Suppressor macrophage treated with lipopolysaccharide for 4 hours (primary cell): ENCODE results near the gene ITGB7.

ENCODE experiments used
- DNase-seq: peaks from one replicate; pipeline ENCODE4 v3.0.0-alpha.2; 2020

The ITGB7 gene

GRCh38 chr12:53230108-53230845, 23.2 kb upstream of the ITGB7 start:
- no peak for DNase-seq

- no peak for DNase-seq
Measured at GRCh38 chr12:53229454-53229853, 22.4 kb upstream of the ITGB7 start.

GRCh38 chr12:53227836-53228235, 20.8 kb upstream of the ITGB7 start:
- DNase-seq = no peak

GRCh38 chr12:53227341-53227740, 20.3 kb upstream of the ITGB7 start:
- DNase-seq = no peak

- DNase-seq = no peak
Measured at GRCh38 chr12:53226815-53227214, 19.8 kb upstream of the ITGB7 start.

- DNase-seq = no peak
Measured at GRCh38 chr12:53225635-53226424, 18.8 kb upstream of the ITGB7 start.

- DNase-seq = no peak
Measured at GRCh38 chr12:53224897-53225634, 18.0 kb upstream of the ITGB7 start.

- DNase-seq = no peak
Measured at GRCh38 chr12:53224061-53224896, 17.2 kb upstream of the ITGB7 start.

- DNase-seq = peak; percentile 32
Measured at GRCh38 chr12:53223389-53224060, 16.5 kb upstream of the ITGB7 start.

- DNase-seq = no peak
Measured at GRCh38 chr12:53222806-53223261, 15.8 kb upstream of the ITGB7 start.

GRCh38 chr12:53222170-53222721, 15.2 kb upstream of the ITGB7 start:
- DNase-seq = no peak

GRCh38 chr12:53221203-53222080, 14.4 kb upstream of the ITGB7 start:
- DNase-seq = peak; percentile 72

GRCh38 chr12:53220694-53221202, 13.7 kb upstream of the ITGB7 start:
- DNase-seq = peak; percentile 92

- DNase-seq = peak; percentile 54
Measured at GRCh38 chr12:53219956-53220693, 13.1 kb upstream of the ITGB7 start.

GRCh38 chr12:53219292-53219955, 12.4 kb upstream of the ITGB7 start:
- DNase-seq = peak; percentile 68

GRCh38 chr12:53218551-53219291, 11.7 kb upstream of the ITGB7 start:
- DNase-seq = no peak

GRCh38 chr12:53217931-53218307, 10.9 kb upstream of the ITGB7 start:
- DNase-seq = no peak
